HFFc6 (cell line): ENCODE results near the gene GPATCH2. TPM values are rescaled to one million over a fixed set of nuclear protein-coding genes. Genes with fewer than 3 reads are reported as not detected.

Source experiments
- DNase-seq: peaks from one replicate; pipeline ENCODE4 v3.0.0-alpha.2; 2018
- H3K27ac Mint-ChIP-seq: 2 replicates; pipeline ENCODE4 v1.8.0; 2020; ENCODE audit warnings: mild to moderate bottlenecking, mixed read lengths
- H3K27me3 Mint-ChIP-seq: 2 replicates; pipeline ENCODE4 v1.8.0; 2021; ENCODE audit warnings: mild to moderate bottlenecking, moderate library complexity, mixed read lengths; ENCODE audit not compliant: insufficient read depth
- H3K36me3 Mint-ChIP-seq: 2 replicates; pipeline ENCODE4 v1.8.0; 2021; ENCODE audit warnings: low read depth, mixed read lengths
- H3K4me1 Mint-ChIP-seq: 2 replicates; pipeline ENCODE4 v1.8.0; 2020; ENCODE audit warnings: low read depth, mixed read lengths
- H3K4me3 Mint-ChIP-seq: 2 replicates; pipeline ENCODE4 v1.8.0; 2020; ENCODE audit warnings: mild to moderate bottlenecking, moderate library complexity, mixed read lengths
- H3K9me3 Mint-ChIP-seq: 2 replicates; pipeline ENCODE4 v1.8.0; 2020; ENCODE audit warnings: mild to moderate bottlenecking, mixed read lengths
- total RNA-seq, 6 experiments: library from RNA; stranded (reverse); fragmentation: NEBNext Ultra II Directional; extraction: Animal tissue kit (Norgen Biotek cat#: 25700); gene quantifications; 2 replicates in 1 of 6; 3 replicates in 5 of 6; pipeline ENCODE4 v1.2.3, GENCODE V29; 2021
- TF ChIP-seq, protein P1 (sequence below): fragments of 200-600 bp; sonication (generic); IDR thresholded peaks from 2 replicates; pipeline ENCODE4 v1.5.0; 2021; ENCODE audit warnings: antibody characterized with exemption, mild to moderate bottlenecking

Gene GPATCH2
- total RNA-seq, 6 experiments from 2014 or later: 8.1 to 11.5 (median 9.8) TPM

DNA sequence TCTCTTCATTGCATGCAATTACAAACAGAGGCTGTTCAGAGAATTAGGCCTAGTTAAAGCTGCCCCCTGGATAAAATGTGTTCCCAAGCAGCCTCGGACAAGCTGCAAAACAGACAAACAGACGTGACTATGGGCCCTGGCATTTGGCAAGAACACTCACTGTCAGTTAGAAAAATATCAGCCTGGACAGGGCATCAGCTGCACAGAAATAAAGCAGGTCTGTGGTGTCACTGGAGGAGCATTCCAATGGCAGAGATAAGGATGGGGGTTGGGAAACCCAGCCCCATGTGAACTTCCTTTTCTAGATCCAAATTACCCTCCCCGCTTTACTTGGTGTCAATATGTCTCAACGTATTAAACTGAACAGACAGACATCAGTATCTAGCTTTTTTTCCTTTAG lies 177.1 kb downstream of the GPATCH2 start:
- Mint-ChIP-seq H3K9me3 (no peaks in the 10 kb centered on the region), H3K4me3 (no peak overlapping the region), H3K4me1 (no peaks in the 10 kb centered on the region; the same call in 1 of the 2 replicates), H3K27me3 (no peaks in the 10 kb centered on the region; the same call in none of the 2 replicates), H3K27ac (no peak overlapping the region), H3K36me3 (peaks cover 3% of the 10 kb centered on the region)
- no peak for DNase-seq
- TF ChIP-seq, protein P1, sequence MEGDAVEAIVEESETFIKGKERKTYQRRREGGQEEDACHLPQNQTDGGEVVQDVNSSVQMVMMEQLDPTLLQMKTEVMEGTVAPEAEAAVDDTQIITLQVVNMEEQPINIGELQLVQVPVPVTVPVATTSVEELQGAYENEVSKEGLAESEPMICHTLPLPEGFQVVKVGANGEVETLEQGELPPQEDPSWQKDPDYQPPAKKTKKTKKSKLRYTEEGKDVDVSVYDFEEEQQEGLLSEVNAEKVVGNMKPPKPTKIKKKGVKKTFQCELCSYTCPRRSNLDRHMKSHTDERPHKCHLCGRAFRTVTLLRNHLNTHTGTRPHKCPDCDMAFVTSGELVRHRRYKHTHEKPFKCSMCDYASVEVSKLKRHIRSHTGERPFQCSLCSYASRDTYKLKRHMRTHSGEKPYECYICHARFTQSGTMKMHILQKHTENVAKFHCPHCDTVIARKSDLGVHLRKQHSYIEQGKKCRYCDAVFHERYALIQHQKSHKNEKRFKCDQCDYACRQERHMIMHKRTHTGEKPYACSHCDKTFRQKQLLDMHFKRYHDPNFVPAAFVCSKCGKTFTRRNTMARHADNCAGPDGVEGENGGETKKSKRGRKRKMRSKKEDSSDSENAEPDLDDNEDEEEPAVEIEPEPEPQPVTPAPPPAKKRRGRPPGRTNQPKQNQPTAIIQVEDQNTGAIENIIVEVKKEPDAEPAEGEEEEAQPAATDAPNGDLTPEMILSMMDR: no peak

DNA sequence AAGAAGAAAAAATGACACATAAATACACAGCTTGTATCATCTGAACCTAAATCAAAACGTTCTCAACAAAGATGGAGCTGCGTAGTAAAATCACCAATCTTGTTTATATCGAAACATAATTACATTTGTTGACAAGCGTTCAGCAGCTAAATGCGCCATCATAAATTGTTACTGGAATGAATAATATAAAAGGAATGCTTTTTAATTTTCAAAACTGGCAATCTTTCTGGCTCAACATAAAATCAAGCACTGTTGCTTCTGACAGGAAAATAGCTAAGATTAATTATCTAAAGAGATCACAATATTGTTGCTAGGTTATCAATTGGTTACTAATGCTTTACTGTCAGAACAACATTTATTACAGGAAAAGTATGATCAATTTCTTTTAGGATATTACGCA lies 181.5 kb downstream of the GPATCH2 start:
- DNase-seq: no peak
- no peaks in the 10 kb centered on the region; the same call in 1 of the 2 replicates for H3K4me1 Mint-ChIP-seq
- H3K9me3 Mint-ChIP-seq: no peaks in the 10 kb centered on the region
- H3K4me3 Mint-ChIP-seq: no peak overlapping the region
- H3K27ac Mint-ChIP-seq: no peak overlapping the region
- TF ChIP-seq, protein P1: no peak
- H3K36me3 Mint-ChIP-seq: peaks cover 7% of the 10 kb centered on the region
- H3K27me3 Mint-ChIP-seq: no peaks in the 10 kb centered on the region; the same call in 1 of the 2 replicates

DNA sequence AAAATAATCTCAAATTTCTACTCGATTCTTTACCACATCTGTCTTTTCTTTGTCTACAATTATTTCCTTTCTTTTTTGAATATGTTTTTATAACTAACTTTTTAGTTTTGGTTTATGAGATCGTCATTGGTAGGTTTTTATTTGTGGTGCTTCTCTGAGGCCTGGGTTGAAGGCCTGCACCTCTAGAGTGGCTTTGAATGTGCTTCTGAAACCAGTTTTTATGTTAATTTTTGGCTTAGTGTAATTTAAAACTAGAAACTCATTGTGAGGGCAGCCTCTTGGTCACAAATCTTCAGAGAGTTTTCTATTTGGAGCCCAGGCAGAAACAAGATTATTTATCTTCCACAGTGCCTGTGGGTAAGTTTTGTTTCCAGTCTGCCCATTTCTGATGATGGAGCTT lies 187.0 kb downstream of the GPATCH2 start:
- TF ChIP-seq, protein P1: no peak
- H3K27ac Mint-ChIP-seq: no peak overlapping the region
- H3K36me3 Mint-ChIP-seq: peaks cover 39% of the 10 kb centered on the region
- H3K4me3 Mint-ChIP-seq: no peak overlapping the region
- no peaks in the 10 kb centered on the region for H3K27me3 Mint-ChIP-seq
- H3K4me1 Mint-ChIP-seq: no peaks in the 10 kb centered on the region
- no peak for DNase-seq
- peaks cover 6% of the 10 kb centered on the region for H3K9me3 Mint-ChIP-seq

DNA sequence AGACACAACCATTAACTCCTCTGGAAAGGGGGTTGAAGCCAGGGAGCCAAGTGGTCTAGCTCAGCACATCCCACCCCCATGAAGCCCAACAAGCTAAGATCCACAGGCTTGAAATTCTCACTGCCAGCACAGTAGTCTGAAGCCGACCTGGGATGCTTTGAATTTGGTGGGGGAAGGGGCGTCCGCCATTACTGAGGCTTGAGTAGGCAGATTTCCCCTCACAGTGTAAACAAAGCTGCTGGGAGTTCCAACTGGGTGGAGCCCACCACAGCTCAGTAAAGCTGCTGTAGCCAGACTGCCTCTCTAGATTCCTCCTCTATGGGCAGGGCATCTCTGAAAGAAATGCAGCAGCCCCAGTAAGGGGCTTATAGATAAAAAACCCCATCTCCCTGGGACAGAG lies 193.5 kb downstream of the GPATCH2 start:
- TF ChIP-seq, protein P1: no peak
- Mint-ChIP-seq H3K4me1 (no peaks in the 10 kb centered on the region), H3K27me3 (no peaks in the 10 kb centered on the region), H3K27ac (no peak overlapping the region), H3K36me3 (peaks cover 37% of the 10 kb centered on the region), H3K4me3 (no peak overlapping the region), H3K9me3 (peaks cover 8% of the 10 kb centered on the region)
- no peak for DNase-seq

DNA sequence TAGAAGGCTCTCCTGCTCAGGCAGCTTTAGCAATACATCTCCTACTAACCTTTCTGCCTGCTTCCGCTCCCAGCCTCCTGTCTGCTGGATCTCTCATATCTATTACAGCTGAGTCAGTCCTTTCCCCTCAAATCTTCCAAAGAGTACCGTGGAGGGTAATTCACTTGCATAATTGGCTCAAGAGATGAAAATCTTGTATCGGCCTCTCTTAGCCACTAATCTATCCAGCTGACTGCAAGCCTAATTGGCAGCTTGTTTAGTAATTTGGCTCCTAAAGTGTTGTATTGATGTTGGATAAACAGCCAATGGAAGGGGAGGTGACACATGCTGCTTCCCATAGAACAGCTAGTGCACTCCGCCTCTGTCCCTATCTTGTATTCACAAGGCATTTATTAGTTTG lies 195.7 kb downstream of the GPATCH2 start:
- peaks cover 8% of the 10 kb centered on the region for H3K9me3 Mint-ChIP-seq
- H3K36me3 Mint-ChIP-seq: peaks cover 31% of the 10 kb centered on the region
- H3K4me1 Mint-ChIP-seq: no peaks in the 10 kb centered on the region
- no peaks in the 10 kb centered on the region for H3K27me3 Mint-ChIP-seq
- no peak overlapping the region for H3K27ac Mint-ChIP-seq
- DNase-seq: no peak
- H3K4me3 Mint-ChIP-seq: no peak overlapping the region
- TF ChIP-seq, protein P1: no peak

DNA sequence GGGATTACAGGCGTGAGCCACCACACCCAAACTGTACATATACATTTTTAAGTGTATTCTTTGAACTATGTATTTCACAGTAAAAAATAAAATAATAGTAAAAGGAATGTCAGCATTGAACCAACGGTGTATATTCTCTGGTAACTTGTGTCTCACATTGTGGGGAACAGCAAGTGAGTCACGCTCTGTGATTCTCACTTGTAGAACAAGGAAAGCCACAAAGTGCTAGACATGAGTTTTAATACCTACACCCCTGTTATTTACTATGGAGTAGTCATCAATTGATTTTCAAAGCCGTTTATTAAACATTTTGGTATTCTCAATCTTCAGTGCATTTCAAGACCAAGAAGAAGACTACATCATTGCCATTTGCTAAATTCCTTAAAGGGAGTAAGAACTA lies 197.2 kb downstream of the GPATCH2 start:
- TF ChIP-seq, protein P1: no peak
- H3K27ac Mint-ChIP-seq: no peak overlapping the region
- DNase-seq: no peak
- no peak overlapping the region for H3K4me3 Mint-ChIP-seq
- H3K36me3 Mint-ChIP-seq: peaks cover 18% of the 10 kb centered on the region
- H3K9me3 Mint-ChIP-seq: no peaks in the 10 kb centered on the region
- H3K27me3 Mint-ChIP-seq: no peaks in the 10 kb centered on the region
- H3K4me1 Mint-ChIP-seq: no peaks in the 10 kb centered on the region
